ENCODE data around the gene PRLR. TPM values are rescaled to one million over a fixed set of nuclear protein-coding genes. Genes with fewer than 3 reads are reported as not detected.

Gene PRLR
- total RNA-seq, 1 donor from 2014 or later: 0.21 TPM

GRCh38 chr5:35003018-35003957 lies 227.0 kb downstream of the PRLR start:
- Mint-ChIP-seq H3K4me3 (ENCODE audit: unreplicated experiment) (no peak overlapping the region), H3K27me3 (ENCODE audit: unreplicated experiment) (peaks cover 2% of the 10 kb centered on the region), H3K36me3 (ENCODE audit: low read depth, unreplicated experiment) (no peaks in the 10 kb centered on the region), H3K9me3 (ENCODE audit: unreplicated experiment) (no peaks in the 10 kb centered on the region), H3K4me1 (ENCODE audit: unreplicated experiment) (no peaks in the 10 kb centered on the region), H3K27ac (ENCODE audit: unreplicated experiment) (no peak overlapping the region)
- peak; percentile 98 for TF ChIP-seq CTCF (IDR thresholded peaks at IDR 0.05; ENCODE audit: unreplicated experiment)
- peak; percentile 69 for DNase-seq (ENCODE audit: low spot score)

GRCh38 chr5:35002459-35002858 lies 227.8 kb downstream of the PRLR start:
- no peak overlapping the region for H3K27ac Mint-ChIP-seq (ENCODE audit: unreplicated experiment)
- H3K4me1 Mint-ChIP-seq (ENCODE audit: unreplicated experiment): no peaks in the 10 kb centered on the region
- H3K27me3 Mint-ChIP-seq (ENCODE audit: unreplicated experiment): peaks cover 2% of the 10 kb centered on the region

GRCh38 chr5:35001842-35002241 lies 228.4 kb downstream of the PRLR start:
- H3K27ac Mint-ChIP-seq (ENCODE audit: unreplicated experiment): no peak overlapping the region
- H3K36me3 Mint-ChIP-seq (ENCODE audit: low read depth, unreplicated experiment): no peaks in the 10 kb centered on the region
- no peaks in the 10 kb centered on the region for H3K9me3 Mint-ChIP-seq (ENCODE audit: unreplicated experiment)
- no peak for TF ChIP-seq CTCF (IDR thresholded peaks at IDR 0.05; ENCODE audit: unreplicated experiment)
- H3K27me3 Mint-ChIP-seq (ENCODE audit: unreplicated experiment): peaks cover 2% of the 10 kb centered on the region
- DNase-seq (ENCODE audit: low spot score): no peak
- no peak overlapping the region for H3K4me3 Mint-ChIP-seq (ENCODE audit: unreplicated experiment)
- H3K4me1 Mint-ChIP-seq (ENCODE audit: unreplicated experiment): no peaks in the 10 kb centered on the region

More at GRCh38 chr5:35002459-35002858, 227.8 kb downstream of the PRLR start:
- no peak for DNase-seq (ENCODE audit: low spot score)
- H3K9me3 Mint-ChIP-seq (ENCODE audit: unreplicated experiment): no peaks in the 10 kb centered on the region
- TF ChIP-seq CTCF (IDR thresholded peaks at IDR 0.05; ENCODE audit: unreplicated experiment): no peak
- no peaks in the 10 kb centered on the region for H3K36me3 Mint-ChIP-seq (ENCODE audit: low read depth, unreplicated experiment)
- H3K4me3 Mint-ChIP-seq (ENCODE audit: unreplicated experiment): no peak overlapping the region

Other genes starting within 250 kb of the PRLR start
- gene AGXT2, start 182.5 kb downstream of the PRLR start, total RNA-seq (ENCODE audit: unreplicated experiment): not detected